OCI-LY7 (cell line): Measurements from ENCODE around the gene DNM2. TPM values are rescaled to one million over a fixed set of nuclear protein-coding genes. Genes with fewer than 3 reads are reported as not detected.

Experiments used
- BruUV-seq: library from RNA; stranded (reverse); fragments of 400-500 nt; replicated peaks from 2 replicates; lab custom pipeline; 2021; lab: Mats Ljungman, UMichigan
- CTCF ChIA-PET: fragments of 300-600 bp; sonication (Branson Sonifier 250); formaldehyde crosslinking; loops from one replicate; lab custom pipeline; 2022; ENCODE audit warnings: antibody characterized with exemption; ENCODE audit not compliant: unreplicated experiment; lab: Charles Lee
- POLR2A ChIA-PET: fragments of 300-600 bp; sonication (Branson Sonifier 250); formaldehyde crosslinking; loops from one replicate; lab custom pipeline; 2022; ENCODE audit warnings: antibody characterized with exemption; lab: Charles Lee
- DNase-seq: peaks from one replicate; pipeline ENCODE4 v3.0.0-alpha.2; 2015; ENCODE audit warnings: low spot score
- H2AFZ ChIP-seq: fragments of 200-600 bp; sonication (generic), shearing (Covaris generic); 2 replicates; pipeline ENCODE4 v1.6.1; 2014; ENCODE audit warnings: mild to moderate bottlenecking, antibody characterized with exemption, low read length, moderate library complexity
- H3K27ac ChIP-seq: fragments of 200-600 bp; sonication (generic); 2 replicates; pipeline ENCODE4 v1.5.1; 2014; ENCODE audit warnings: mixed run types, low read depth, mild to moderate bottlenecking, moderate library complexity, low read length, inconsistent platforms; ENCODE audit not compliant: poor library complexity, severe bottlenecking
- H3K36me3 ChIP-seq: fragments of 200-600 bp; sonication (generic); 2 replicates; pipeline ENCODE4 v1.6.1; 2014; ENCODE audit warnings: mild to moderate bottlenecking, antibody characterized with exemption, low read length, moderate library complexity, mixed read lengths; ENCODE audit not compliant: insufficient read depth
- H3K4me1 ChIP-seq: fragments of 200-600 bp; sonication (generic); 2 replicates; pipeline ENCODE4 v1.5.1; 2014; ENCODE audit warnings: mild to moderate bottlenecking, low read length; ENCODE audit not compliant: insufficient read depth, poor library complexity, severe bottlenecking
- H3K4me2 ChIP-seq: fragments of 200-600 bp; sonication (generic); 2 replicates; pipeline ENCODE4 v1.6.1; 2014; ENCODE audit warnings: mild to moderate bottlenecking, low read length
- H3K4me3 ChIP-seq: fragments of 200-600 bp; sonication (generic); 2 replicates; pipeline ENCODE4 v1.5.1; 2014; ENCODE audit warnings: mild to moderate bottlenecking, low read depth, low read length; ENCODE audit not compliant: poor library complexity, severe bottlenecking
- H3K79me2 ChIP-seq: fragments of 200-600 bp; sonication (generic); 2 replicates; pipeline ENCODE4 v1.6.1; 2016; ENCODE audit warnings: low read depth, mild to moderate bottlenecking, low read length, moderate library complexity, mixed read lengths; ENCODE audit not compliant: insufficient read depth
- H3K9me2 ChIP-seq: fragments of 200-600 bp; sonication (generic); 2 replicates; pipeline ENCODE4 v1.6.1; 2016; ENCODE audit warnings: mild to moderate bottlenecking, low read length, mixed read lengths; ENCODE audit not compliant: insufficient read depth
- H3K9me3 ChIP-seq: fragments of 200-600 bp; sonication (generic); 2 replicates; pipeline ENCODE4 v1.6.1; 2014; ENCODE audit warnings: mild to moderate bottlenecking, mixed run types, low read length, mixed read lengths
- H4K20me1 ChIP-seq: fragments of 200-600 bp; sonication (generic); 2 replicates; pipeline ENCODE4 v1.6.1; 2014; ENCODE audit warnings: mild to moderate bottlenecking, antibody characterized with exemption, low read length, moderate library complexity, mixed read lengths; ENCODE audit not compliant: insufficient read depth
- CTCF ChIP-seq: fragments of 200-600 bp; sonication (generic); conservative IDR thresholded peaks from 2 replicates; pipeline ENCODE4 v1.5.1; 2014; ENCODE audit warnings: mild to moderate bottlenecking, antibody characterized with exemption, low read length, moderate library complexity, mixed read lengths
- EZH2phosphoT487 ChIP-seq: fragments of 200-600 bp; sonication (generic); IDR thresholded peaks from 2 replicates; pipeline ENCODE4 v1.6.1; 2018; ENCODE audit warnings: low read depth, borderline replicate concordance, mild to moderate bottlenecking, mixed run types, antibody characterized with exemption, low read length, moderate library complexity, mixed read lengths
- intact Hi-C: fragments of 100-400 bp; cut with micrococcal nuclease; formaldehyde crosslinking; loops from one replicate; pipeline ENCODE4 v1.10.0; 2022; ENCODE audit not compliant: unreplicated experiment
- total RNA-seq, 2 experiments: library from RNA; depleted of rRNA in 1 of 2; stranded (reverse); fragments of >200 nt in 1 of 2; shearing (Covaris generic) in 1 of 2; gene quantifications; 2 replicates each; pipeline ENCODE4 v1.2.3, GENCODE V29; 2014 to 2022

The DNM2 gene
- total RNA-seq, 2 experiments from 2014 or later, result 139 to 165 TPM

GRCh38 chr19:10758978-10759377 lies 41.1 kb downstream of the DNM2 start:
- TF ChIP-seq EZH2phosphoT487, result no peak
- TF ChIP-seq CTCF, result no peak
- peaks cover 42% of the 10 kb centered on the region for H3K4me1 ChIP-seq
- H3K27ac ChIP-seq, result peak overlapping the region; percentile 94
- H3K9me3 ChIP-seq, result no peaks in the 10 kb centered on the region
- peaks cover 40% of the 10 kb centered on the region; the same call in 1 of the 2 replicates for H3K79me2 ChIP-seq
- no peak for DNase-seq
- ChIA-PET CTCF (no interaction called here), POLR2A (interaction anchor here (0.6 to 1.0 kb wide), 3 partner anchors 25 to 116 kb away, joined by 3 to 4 read pairs (median 4); partner anchors contain the start of gene DNM2)
- no peak overlapping the region for H2AFZ ChIP-seq
- peak overlapping the region; percentile 66 for H3K4me3 ChIP-seq
- H4K20me1 ChIP-seq, result 0 out of 2 replicates have a peak, but pooled peaks cover 4% of the 10 kb centered on the region
- H3K36me3 ChIP-seq, result peaks cover 39% of the 10 kb centered on the region
- peak overlapping the region; percentile 84 for H3K4me2 ChIP-seq
- BruUV-seq, result no TSS peak
- H3K9me2 ChIP-seq, result no peaks in the 10 kb centered on the region
- intact Hi-C loops, result loop anchor here (1.0 to 2.0 kb wide), 3 partner anchors 18 to 42 kb away; no protein-coding TSS in a partner anchor

DNA sequence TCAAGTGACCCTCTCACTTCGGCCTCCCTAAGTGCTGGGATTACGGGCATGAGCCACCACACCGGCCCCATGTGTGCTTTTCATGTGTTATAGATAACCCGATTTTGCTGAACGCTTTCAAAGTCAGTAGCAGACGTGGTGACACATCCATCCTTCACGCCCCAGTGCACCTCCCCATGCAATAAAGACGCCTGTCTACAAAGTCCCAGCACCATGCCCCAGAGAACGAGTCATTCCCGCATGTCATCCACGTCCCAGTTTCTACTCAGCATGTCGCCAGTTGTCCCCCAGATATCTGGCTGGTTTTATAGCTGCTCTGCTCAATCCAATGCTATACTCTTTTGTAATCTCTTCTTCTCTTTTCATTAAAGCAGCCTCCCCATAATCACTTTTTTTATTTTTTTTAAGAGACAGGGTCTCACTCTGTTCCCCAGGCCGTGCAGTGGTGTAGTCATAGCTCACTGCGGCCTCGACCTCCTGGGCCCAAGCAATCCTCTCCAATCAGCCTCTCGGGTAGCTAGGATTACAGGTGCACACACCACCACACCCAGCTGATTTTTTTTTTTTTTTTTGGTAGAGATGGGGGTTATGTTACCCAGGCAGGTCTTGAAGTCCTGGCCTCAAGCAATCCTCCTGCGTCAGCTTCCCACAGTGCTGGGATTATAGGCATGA lies 42.5 kb downstream of the DNM2 start:
- 0 out of 2 replicates have a peak, but pooled peaks cover 4% of the 10 kb centered on the region for H4K20me1 ChIP-seq
- BruUV-seq, result no TSS peak
- H3K27ac ChIP-seq, result peak overlapping the region; percentile 94
- peak; percentile 66 for DNase-seq
- H3K79me2 ChIP-seq, result peaks cover 35% of the 10 kb centered on the region; the same call in 1 of the 2 replicates
- H3K4me2 ChIP-seq, result peak overlapping the region; percentile 84
- H2AFZ ChIP-seq, result no peak overlapping the region
- CTCF ChIA-PET, result no interaction called here
- intact Hi-C loops, result no loop called here
- no peaks in the 10 kb centered on the region for H3K9me3 ChIP-seq
- no peaks in the 10 kb centered on the region for H3K9me2 ChIP-seq
- H3K36me3 ChIP-seq, result peaks cover 31% of the 10 kb centered on the region
- H3K4me1 ChIP-seq, result peaks cover 42% of the 10 kb centered on the region
- POLR2A ChIA-PET, result interaction anchor here (0.5 to 2.2 kb wide), 3 partner anchors 17 to 86 kb away, joined by 3 to 8 read pairs (median 3); no protein-coding TSS in a partner anchor
- peak overlapping the region; percentile 49 for H3K4me3 ChIP-seq
- TF ChIP-seq CTCF (no peak), EZH2phosphoT487 (no peak)
